Ramos (cell line): ENCODE measurements around the gene HHLA2.

Source experiments
- in situ Hi-C: fragments of 300-500 bp; cut with MboI; formaldehyde crosslinking; loops from one replicate; pipeline ENCODE4 v1.14.3; 2022; ENCODE audit warnings: low sequenced_read_pairs; ENCODE audit not compliant: unreplicated experiment

Gene HHLA2

GRCh38 chr3:108298056-108298455 is 1.7 kb downstream of the HHLA2 start:
- in situ Hi-C loops: no loop called here

GRCh38 chr3:108300103-108300849 is 3.9 kb downstream of the HHLA2 start:
- in situ Hi-C loops: no loop called here

- in situ Hi-C loops: no loop called here
These were observed 5.5 kb downstream of the HHLA2 start for GRCh38 chr3:108301695-108302404.

GRCh38 chr3:108302570-108302969 is 6.2 kb downstream of the HHLA2 start:
- in situ Hi-C loops: no loop called here

GRCh38 chr3:108305484-108306172 is 9.3 kb downstream of the HHLA2 start:
- in situ Hi-C loops: no loop called here

- in situ Hi-C loops: no loop called here
These were observed 15.4 kb downstream of the HHLA2 start for GRCh38 chr3:108311797-108312196.

- in situ Hi-C loops: no loop called here
These were observed 16.3 kb downstream of the HHLA2 start for GRCh38 chr3:108312656-108313055.

GRCh38 chr3:108315767-108316301 is 19.5 kb downstream of the HHLA2 start:
- in situ Hi-C loops: no loop called here

- in situ Hi-C loops: no loop called here
These were observed 23.2 kb downstream of the HHLA2 start for GRCh38 chr3:108319428-108320082.

- in situ Hi-C loops: no loop called here
These were observed 24.5 kb downstream of the HHLA2 start for GRCh38 chr3:108320746-108321350.

GRCh38 chr3:108322352-108322751 is 26.0 kb downstream of the HHLA2 start:
- in situ Hi-C loops: no loop called here

GRCh38 chr3:108324177-108324576 is 27.8 kb downstream of the HHLA2 start:
- in situ Hi-C loops: no loop called here

GRCh38 chr3:108327168-108327567 is 30.8 kb downstream of the HHLA2 start:
- in situ Hi-C loops: no loop called here

- in situ Hi-C loops: no loop called here
These were observed 32.6 kb downstream of the HHLA2 start for GRCh38 chr3:108328821-108329486.

GRCh38 chr3:108329508-108329907 is 33.2 kb downstream of the HHLA2 start:
- in situ Hi-C loops: no loop called here

- in situ Hi-C loops: no loop called here
These were observed 33.6 kb downstream of the HHLA2 start for GRCh38 chr3:108329947-108330346.

- in situ Hi-C loops: no loop called here
These were observed 35.4 kb downstream of the HHLA2 start for GRCh38 chr3:108331792-108332191.

- in situ Hi-C loops: no loop called here
These were observed 37.6 kb downstream of the HHLA2 start for GRCh38 chr3:108333961-108334360.

- in situ Hi-C loops: no loop called here
These were observed 38.4 kb downstream of the HHLA2 start for GRCh38 chr3:108334701-108335100.
